ENCODE results near the gene C1orf105. TPM values are rescaled to one million over a fixed set of nuclear protein-coding genes. Genes with fewer than 3 reads are reported as not detected.

The C1orf105 gene
- total RNA-seq, 1 experiment from 2014 or later: not detected

- no peaks in the 10 kb centered on the region for H3K9me3 Mint-ChIP-seq
- TF ChIP-seq TP53 (CRISPR knock-in tag; IDR thresholded peaks at IDR 0.05): no peak
- TF ChIP-seq AFF4 (CRISPR knock-in tag; IDR thresholded peaks at IDR 0.05; ENCODE audit: borderline replicate concordance): no peak
- TF ChIP-seq ZBTB43 (CRISPR knock-in tag; IDR thresholded peaks at IDR 0.05): no peak
- TF ChIP-seq NR1H2 (CRISPR knock-in tag; IDR thresholded peaks at IDR 0.05): no peak
- no peak for TF ChIP-seq STAT6 (CRISPR knock-in tag; conservative IDR thresholded peaks at IDR 0.05; ENCODE audit: low read depth)
- TF ChIP-seq CDX4 (CRISPR knock-in tag; IDR thresholded peaks at IDR 0.05; ENCODE audit: borderline replicate concordance): no peak
- no peak for TF ChIP-seq PRRX2 (CRISPR knock-in tag; IDR thresholded peaks at IDR 0.05)
- TF ChIP-seq JUN (CRISPR knock-in tag; IDR thresholded peaks at IDR 0.05): no peak
- TF ChIP-seq FOXP4 (CRISPR knock-in tag; IDR thresholded peaks at IDR 0.05): no peak
- TF ChIP-seq MLX (CRISPR knock-in tag; IDR thresholded peaks at IDR 0.05): no peak
- TF ChIP-seq ATF2 (CRISPR knock-in tag; IDR thresholded peaks at IDR 0.05; ENCODE audit: borderline replicate concordance, low read depth): no peak
- no peak for TF ChIP-seq IRF1 (CRISPR knock-in tag; IDR thresholded peaks at IDR 0.05)
- no peak for TF ChIP-seq NFYB (CRISPR knock-in tag; conservative IDR thresholded peaks at IDR 0.05; ENCODE audit: low read depth)
- TF ChIP-seq CBFB (CRISPR knock-in tag; IDR thresholded peaks at IDR 0.05; ENCODE audit: low read depth): no peak
- TF ChIP-seq OVOL2 (CRISPR knock-in tag; IDR thresholded peaks at IDR 0.05; ENCODE audit: borderline replicate concordance): no peak
- no peak for TF ChIP-seq ERG (CRISPR knock-in tag; IDR thresholded peaks at IDR 0.05)
- no peak for TF ChIP-seq GABPB1 (CRISPR knock-in tag; IDR thresholded peaks at IDR 0.05)
- no peak for TF ChIP-seq GTF2I (CRISPR knock-in tag; conservative IDR thresholded peaks at IDR 0.05)
- DNase-seq (ENCODE audit: low spot score): no peak
- H3K4me3 Mint-ChIP-seq: no peak overlapping the region
- H3K27me3 Mint-ChIP-seq (ENCODE audit: low read depth): no peaks in the 10 kb centered on the region
- CTCF ChIA-PET: no interaction called here
- H3K36me3 Mint-ChIP-seq: no peaks in the 10 kb centered on the region
- H3K4me1 Mint-ChIP-seq: no peaks in the 10 kb centered on the region
- ATAC-seq: no peak
- POLR2A ChIA-PET: no interaction called here
- no peak overlapping the region for H3K27ac Mint-ChIP-seq
Observed at GRCh38 chr1:172471666-172472065, 51.2 kb downstream of the C1orf105 start.
